Coronary artery (tissue), 2 donors: ENCODE measurements around the gene KCNB1.

Source experiments
- DNase-seq: peaks from one replicate; pipeline ENCODE4 v3.0.0-alpha.2; 2017; ENCODE audit warnings: low spot score
- H3K27ac ChIP-seq, 2 donors: fragments of 200-600 bp; sonication (generic); one replicate each; pipeline ENCODE4 v1.5.1; 2016 to 2019
- H3K4me3 ChIP-seq: fragments of 200-600 bp; sonication (generic); 2 replicates; pipeline ENCODE4 v1.5.1; 2016; ENCODE audit warnings: mild to moderate bottlenecking, moderate library complexity
- TF ChIP-seq, protein P1 (sequence below): fragments of 200-600 bp; sonication (generic); IDR thresholded peaks from one replicate; pipeline ENCODE4 v1.5.1; 2019; ENCODE audit warnings: antibody characterized with exemption

Gene KCNB1

DNA sequence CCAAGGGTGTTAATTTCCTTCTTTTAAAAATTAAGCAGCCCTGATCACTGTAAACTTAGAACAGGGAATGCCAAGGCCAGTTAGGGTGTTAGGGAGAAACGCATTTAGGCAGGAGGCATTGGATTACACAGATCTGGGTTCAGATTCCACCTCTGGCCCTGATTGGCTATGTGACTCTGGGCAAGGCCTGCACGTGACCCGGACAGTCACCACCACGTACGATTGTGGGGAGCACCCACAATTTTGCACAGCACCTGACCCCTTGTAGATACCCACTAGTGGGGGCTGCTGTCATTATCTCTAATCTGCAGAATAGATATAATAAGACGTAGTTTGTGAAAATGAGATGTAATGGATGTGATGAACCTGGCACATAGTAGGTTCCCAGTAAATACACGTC, 145.1 kb downstream of the KCNB1 start:
- TF ChIP-seq, protein P1, sequence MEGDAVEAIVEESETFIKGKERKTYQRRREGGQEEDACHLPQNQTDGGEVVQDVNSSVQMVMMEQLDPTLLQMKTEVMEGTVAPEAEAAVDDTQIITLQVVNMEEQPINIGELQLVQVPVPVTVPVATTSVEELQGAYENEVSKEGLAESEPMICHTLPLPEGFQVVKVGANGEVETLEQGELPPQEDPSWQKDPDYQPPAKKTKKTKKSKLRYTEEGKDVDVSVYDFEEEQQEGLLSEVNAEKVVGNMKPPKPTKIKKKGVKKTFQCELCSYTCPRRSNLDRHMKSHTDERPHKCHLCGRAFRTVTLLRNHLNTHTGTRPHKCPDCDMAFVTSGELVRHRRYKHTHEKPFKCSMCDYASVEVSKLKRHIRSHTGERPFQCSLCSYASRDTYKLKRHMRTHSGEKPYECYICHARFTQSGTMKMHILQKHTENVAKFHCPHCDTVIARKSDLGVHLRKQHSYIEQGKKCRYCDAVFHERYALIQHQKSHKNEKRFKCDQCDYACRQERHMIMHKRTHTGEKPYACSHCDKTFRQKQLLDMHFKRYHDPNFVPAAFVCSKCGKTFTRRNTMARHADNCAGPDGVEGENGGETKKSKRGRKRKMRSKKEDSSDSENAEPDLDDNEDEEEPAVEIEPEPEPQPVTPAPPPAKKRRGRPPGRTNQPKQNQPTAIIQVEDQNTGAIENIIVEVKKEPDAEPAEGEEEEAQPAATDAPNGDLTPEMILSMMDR = no peak
- H3K27ac ChIP-seq = no peak overlapping the region
- DNase-seq = no peak
- H3K4me3 ChIP-seq = no peak overlapping the region

DNA sequence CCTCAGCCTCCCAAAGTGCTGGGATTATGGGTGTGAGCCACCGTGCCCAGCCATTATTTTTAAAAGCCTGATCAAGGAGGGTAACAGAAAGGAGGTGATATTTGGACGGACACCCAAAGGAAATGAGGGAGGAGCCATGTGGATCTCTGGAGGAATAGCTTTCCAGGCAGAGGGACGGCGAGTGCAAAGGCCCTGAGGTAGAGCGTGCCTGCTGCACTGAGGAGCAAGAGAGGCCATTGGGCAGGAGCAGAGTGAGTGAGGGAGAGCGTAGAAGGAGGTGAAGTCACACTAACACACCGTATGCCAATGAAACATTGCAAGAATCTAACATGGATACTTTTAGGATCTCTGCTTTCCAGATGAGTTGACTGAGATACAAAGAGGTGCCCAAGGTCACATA, 145.7 kb downstream of the KCNB1 start:
- Histone ChIP-seq H3K27ac (no peak overlapping the region), H3K4me3 (no peak overlapping the region)
- TF ChIP-seq, protein P1 = no peak
- no peak for DNase-seq

DNA sequence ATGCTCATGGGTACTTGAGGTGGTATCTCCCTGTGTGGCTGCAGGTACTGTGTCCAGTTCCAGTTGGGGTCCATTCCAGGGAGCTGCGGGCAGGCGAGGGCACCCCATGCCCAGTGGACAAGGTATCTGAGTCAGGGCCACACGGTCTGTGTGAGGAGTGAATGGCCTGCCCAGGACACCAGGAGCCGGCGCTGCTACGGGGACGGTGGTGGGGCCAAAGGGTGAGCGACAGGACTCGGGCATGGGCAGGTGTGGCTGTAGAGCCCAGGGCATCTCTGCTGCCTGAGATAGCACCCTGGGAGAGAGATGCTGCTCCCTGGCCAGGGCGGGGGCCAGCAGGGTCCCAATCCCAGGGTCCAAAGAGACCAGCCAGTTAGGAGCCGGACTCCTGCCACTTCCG, 147.0 kb downstream of the KCNB1 start:
- H3K4me3 ChIP-seq = no peak overlapping the region
- H3K27ac ChIP-seq = no peak overlapping the region
- TF ChIP-seq, protein P1 = no peak
- DNase-seq = no peak

DNA sequence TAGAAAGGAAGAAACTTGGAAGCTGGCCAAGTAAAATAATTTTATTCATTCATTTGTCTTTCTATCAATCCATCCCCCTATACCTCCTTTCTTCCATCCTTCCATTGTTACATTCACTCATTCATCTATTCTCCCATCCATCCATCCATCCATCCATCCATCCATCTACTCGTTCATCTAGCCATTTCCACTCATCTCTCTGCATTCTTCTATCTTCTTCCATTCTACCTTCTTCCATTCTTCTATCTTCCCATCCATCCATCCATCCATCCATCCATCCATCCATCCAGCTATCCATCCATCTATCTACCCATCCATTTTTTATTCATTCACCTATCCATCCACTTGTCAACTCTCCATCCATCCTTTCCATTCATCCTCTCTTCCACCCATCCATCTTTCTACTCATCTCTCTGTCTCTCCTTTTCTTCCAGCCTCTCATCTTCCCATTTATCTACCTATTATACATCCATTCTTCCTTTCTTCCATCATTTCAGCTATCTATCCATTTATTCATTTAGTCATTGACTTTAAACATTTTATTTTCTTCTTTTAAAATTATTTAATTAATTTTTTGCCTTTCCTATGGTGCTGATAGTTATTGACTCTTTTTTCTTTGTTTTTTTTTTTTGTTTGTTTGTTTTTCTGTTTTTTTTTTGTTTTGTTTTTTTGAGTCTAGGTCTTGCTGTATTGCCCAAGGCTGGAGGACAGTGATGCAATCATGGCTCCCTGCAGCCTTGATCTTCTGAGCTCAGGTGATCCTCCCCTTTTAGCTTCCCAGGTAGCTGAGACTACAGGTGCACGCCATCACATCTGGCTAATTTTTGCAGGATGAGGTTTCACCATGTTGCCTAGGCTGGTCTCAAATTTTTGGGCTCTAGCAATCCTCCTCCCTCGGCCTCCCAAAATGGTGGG, 151.5 kb downstream of the KCNB1 start:
- Histone ChIP-seq H3K27ac (no peak overlapping the region), H3K4me3 (no peak overlapping the region)
- TF ChIP-seq, protein P1 = no peak
- no peak for DNase-seq

DNA sequence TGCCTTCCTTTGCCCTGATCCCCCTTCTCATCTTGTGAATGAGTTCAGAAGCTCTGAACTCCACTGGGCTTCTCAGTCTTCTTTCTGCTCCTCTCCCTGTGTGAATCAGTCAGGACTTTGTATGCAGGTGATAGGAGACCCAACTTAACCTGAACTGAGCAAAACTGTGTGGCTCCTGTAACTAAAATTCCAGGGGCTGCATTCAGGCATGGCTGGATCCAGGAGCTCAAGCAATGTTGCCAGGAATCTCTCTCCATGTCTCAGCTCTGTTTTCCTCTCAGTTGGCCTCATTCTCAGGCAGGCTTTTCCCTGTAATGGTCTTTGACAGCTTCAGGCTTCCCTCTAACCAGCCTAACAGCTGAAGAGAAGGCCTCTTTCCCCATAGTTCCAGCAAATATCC, 153.7 kb downstream of the KCNB1 start:
- TF ChIP-seq, protein P1 = no peak
- DNase-seq = no peak
- H3K4me3 ChIP-seq = no peak overlapping the region
- no peak overlapping the region for H3K27ac ChIP-seq

DNA sequence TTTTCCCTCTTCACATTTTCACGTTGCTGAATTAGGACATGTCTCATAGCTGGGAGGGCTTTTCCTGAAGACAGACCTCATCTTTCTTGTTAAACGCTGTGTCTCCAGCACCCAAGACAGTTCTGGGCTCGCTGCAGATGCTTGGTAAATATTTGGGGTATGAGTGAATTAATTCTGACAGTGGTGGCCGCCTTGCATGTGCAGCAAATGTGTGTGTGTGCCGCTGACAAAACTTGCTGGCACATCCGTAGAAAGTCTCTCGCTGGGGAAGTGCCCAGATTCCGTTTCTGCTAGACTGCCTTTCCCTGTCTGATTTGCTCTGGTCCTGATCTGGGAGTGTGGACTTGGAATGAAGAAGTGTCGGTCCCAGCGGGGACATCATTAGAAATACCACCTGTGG, 156.4 kb downstream of the KCNB1 start:
- DNase-seq = no peak
- Histone ChIP-seq H3K4me3 (no peak overlapping the region), H3K27ac (no peak overlapping the region)
- TF ChIP-seq, protein P1 = no peak

DNA sequence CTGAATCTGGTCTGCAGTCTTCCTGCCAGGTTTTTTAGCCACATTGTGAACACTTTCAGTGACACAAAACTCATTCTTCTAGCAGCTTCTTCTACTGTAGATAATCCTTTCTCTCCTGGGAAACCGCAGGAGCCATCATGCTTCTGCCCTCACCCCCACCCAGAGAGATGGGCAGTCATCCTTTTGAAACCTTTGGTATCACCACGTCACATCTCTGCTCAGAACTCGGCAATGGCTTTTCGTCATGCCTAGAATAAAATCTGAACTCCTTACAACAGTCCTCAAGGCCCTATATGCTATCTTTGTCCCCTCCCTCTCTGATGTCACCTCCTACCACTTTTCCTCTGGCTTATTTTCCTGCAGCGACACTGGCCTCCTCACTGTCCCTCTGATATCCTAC, 158.2 kb downstream of the KCNB1 start:
- H3K4me3 ChIP-seq = no peak overlapping the region
- TF ChIP-seq, protein P1 = no peak
- no peak for DNase-seq
- H3K27ac ChIP-seq = no peak overlapping the region
